Endothelial cell (in vitro differentiated cells): ENCODE results near the gene MCRS1. TPM values are rescaled to one million over a fixed set of nuclear protein-coding genes. Genes with fewer than 3 reads are reported as not detected.
A peak's percentile ranks its signal among the peaks of the same experiment; 100 is the strongest.

Experiments used
- DNase-seq: peaks from one replicate; pipeline ENCODE4 v3.0.0; 2021; ENCODE audit warnings: low spot score
- H3K27ac Mint-ChIP-seq: one replicate; pipeline ENCODE4 v1.8.0; 2021; ENCODE audit warnings: mixed read lengths, inconsistent platforms; ENCODE audit not compliant: unreplicated experiment
- H3K27me3 Mint-ChIP-seq: one replicate; pipeline ENCODE4 v1.8.0; 2021; ENCODE audit warnings: mild to moderate bottlenecking, moderate library complexity, mixed read lengths, inconsistent platforms; ENCODE audit not compliant: unreplicated experiment
- H3K36me3 Mint-ChIP-seq: one replicate; pipeline ENCODE4 v1.8.0; 2021; ENCODE audit warnings: mild to moderate bottlenecking, low read depth, mixed read lengths, inconsistent platforms; ENCODE audit not compliant: unreplicated experiment
- H3K4me1 Mint-ChIP-seq: one replicate; pipeline ENCODE4 v1.8.0; 2021; ENCODE audit warnings: mild to moderate bottlenecking, mixed read lengths, inconsistent platforms; ENCODE audit not compliant: unreplicated experiment
- H3K4me3 Mint-ChIP-seq: one replicate; pipeline ENCODE4 v1.8.0; 2021; ENCODE audit warnings: mild to moderate bottlenecking, mixed read lengths, inconsistent platforms; ENCODE audit not compliant: unreplicated experiment
- H3K9me3 Mint-ChIP-seq: one replicate; pipeline ENCODE4 v1.8.0; 2021; ENCODE audit warnings: mixed read lengths, inconsistent platforms; ENCODE audit not compliant: unreplicated experiment
- CTCF ChIP-seq: fragments of 200-600 bp; sonication (generic); IDR thresholded peaks from one replicate; pipeline ENCODE4 v1.5.0; 2021; ENCODE audit warnings: antibody characterized with exemption; ENCODE audit not compliant: unreplicated experiment
- total RNA-seq: library from RNA; stranded (reverse); fragmentation: NEBNext Ultra II Directional; extraction: Animal tissue kit (Norgen Biotek cat#: 25700); gene quantifications from one replicate; pipeline ENCODE4 v1.2.1, GENCODE V29; 2021; ENCODE audit not compliant: unreplicated experiment

The MCRS1 gene
- total RNA-seq, 1 donor from 2014 or later = 60.8 TPM

DNA sequence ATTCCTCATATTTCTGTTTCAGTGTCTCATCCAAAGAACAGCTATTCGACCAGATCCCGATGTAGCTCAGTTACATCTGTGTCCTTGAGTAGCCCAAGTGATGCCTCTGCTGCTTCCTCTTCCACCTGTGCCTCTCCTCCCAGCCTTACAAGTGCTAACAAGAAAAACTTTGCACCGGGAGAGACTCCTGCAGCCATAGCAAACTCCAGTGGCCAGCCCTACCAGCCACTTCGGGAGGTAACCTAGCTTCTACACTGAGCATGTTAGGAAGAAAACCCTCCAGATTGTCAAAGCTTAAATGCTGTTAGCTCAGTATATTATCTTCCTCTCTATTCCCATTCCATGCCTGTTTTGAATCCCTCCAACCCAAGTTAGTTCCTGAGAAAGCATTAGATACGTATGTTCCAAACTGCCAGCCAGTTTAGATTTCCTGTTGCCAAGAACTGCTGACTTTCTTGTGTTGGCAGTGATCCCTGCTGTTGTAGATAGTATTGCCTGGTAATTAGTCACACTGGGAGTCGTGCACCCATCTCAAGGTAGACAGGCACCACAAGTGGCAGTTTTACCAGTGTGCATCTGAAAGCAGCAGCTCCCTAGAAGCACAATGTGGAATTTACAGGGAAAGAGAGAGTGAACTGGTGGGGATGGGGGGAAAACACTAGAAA lies 43.1 kb downstream of the MCRS1 start:
- no peak for DNase-seq
- Mint-ChIP-seq H3K4me3 (peak overlapping the region; percentile 16), H3K27me3 (peaks cover 2% of the 10 kb centered on the region), H3K4me1 (peaks cover 4% of the 10 kb centered on the region), H3K27ac (no peak overlapping the region), H3K36me3 (peaks cover 35% of the 10 kb centered on the region), H3K9me3 (no peaks in the 10 kb centered on the region)
- TF ChIP-seq CTCF = no peak

GRCh38 chr12:49521389-49521788 lies 46.6 kb downstream of the MCRS1 start:
- no peaks in the 10 kb centered on the region for H3K4me1 Mint-ChIP-seq
- H3K27me3 Mint-ChIP-seq = peaks cover 4% of the 10 kb centered on the region
- H3K36me3 Mint-ChIP-seq = peaks cover 34% of the 10 kb centered on the region
- no peak overlapping the region for H3K4me3 Mint-ChIP-seq
- no peaks in the 10 kb centered on the region for H3K9me3 Mint-ChIP-seq
- no peak for TF ChIP-seq CTCF
- no peak overlapping the region for H3K27ac Mint-ChIP-seq
- no peak for DNase-seq

DNA sequence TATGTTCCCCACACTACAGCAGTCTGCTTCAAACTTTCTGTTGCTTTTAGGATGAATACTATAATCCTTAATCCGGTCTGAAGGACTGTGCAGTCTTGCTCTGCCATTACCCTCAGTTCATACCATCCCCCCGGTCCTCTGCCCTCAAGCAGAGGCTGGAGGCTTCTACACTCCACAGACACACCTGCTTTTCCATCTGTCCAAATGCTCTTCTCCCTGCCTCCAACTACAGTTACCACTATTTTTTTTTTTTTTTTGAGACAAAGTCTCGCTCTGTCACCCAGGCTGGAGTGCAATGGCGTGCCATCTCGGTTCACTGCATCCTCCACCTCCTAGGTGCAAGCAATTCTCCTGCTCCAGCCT lies 48.4 kb downstream of the MCRS1 start:
- Mint-ChIP-seq H3K4me1 (no peaks in the 10 kb centered on the region), H3K36me3 (peaks cover 23% of the 10 kb centered on the region), H3K27me3 (peaks cover 4% of the 10 kb centered on the region), H3K9me3 (no peaks in the 10 kb centered on the region), H3K4me3 (no peak overlapping the region), H3K27ac (no peak overlapping the region)
- no peak for TF ChIP-seq CTCF
- DNase-seq = no peak

- no peak for DNase-seq
- no peak overlapping the region for H3K27ac Mint-ChIP-seq
- no peaks in the 10 kb centered on the region for H3K4me1 Mint-ChIP-seq
- no peak overlapping the region for H3K4me3 Mint-ChIP-seq
- peaks cover 21% of the 10 kb centered on the region for H3K36me3 Mint-ChIP-seq
- no peak for TF ChIP-seq CTCF
- H3K27me3 Mint-ChIP-seq = peaks cover 4% of the 10 kb centered on the region
- H3K9me3 Mint-ChIP-seq = no peaks in the 10 kb centered on the region
Observed at GRCh38 chr12:49518914-49519573, 48.9 kb downstream of the MCRS1 start.

DNA sequence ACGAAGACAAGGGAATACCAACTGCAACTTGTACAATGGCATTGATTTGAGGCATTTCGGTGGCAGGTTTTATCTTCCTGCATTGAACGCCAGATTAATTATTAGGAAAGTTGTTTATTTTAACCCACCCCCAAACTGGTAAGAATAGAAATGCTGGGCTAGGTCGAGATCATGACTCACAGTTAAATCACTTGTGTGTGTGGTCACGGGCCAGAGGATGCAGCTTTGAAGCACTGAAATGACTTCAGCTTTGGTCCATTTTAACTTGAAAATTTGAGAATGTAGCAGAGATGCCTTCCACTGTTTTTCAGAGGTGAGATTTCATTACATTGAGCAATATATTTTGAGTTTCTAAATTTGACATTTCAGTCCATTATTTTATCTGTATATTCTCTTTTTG lies 52.7 kb downstream of the MCRS1 start:
- TF ChIP-seq CTCF = no peak
- Mint-ChIP-seq H3K27me3 (peaks cover 2% of the 10 kb centered on the region), H3K36me3 (peaks cover 6% of the 10 kb centered on the region), H3K9me3 (no peaks in the 10 kb centered on the region), H3K4me1 (peaks cover 5% of the 10 kb centered on the region), H3K4me3 (no peak overlapping the region), H3K27ac (no peak overlapping the region)
- no peak for DNase-seq
